HepG2 (cell line): ENCODE measurements around the gene BRD8. TPM values are rescaled to one million over a fixed set of nuclear protein-coding genes. Genes with fewer than 3 reads are reported as not detected.

Experiments used
- LRRFIP1 ChIP-seq: sonication (generic); formaldehyde crosslinking; conservative IDR thresholded peaks from 2 replicates; pipeline ENCODE4 v1.4.0; 2020; ENCODE audit warnings: missing genetic modification reagents
- MYNN ChIP-seq: sonication (generic); formaldehyde crosslinking; IDR thresholded peaks from 2 replicates; pipeline ENCODE4 v1.4.0; 2020; ENCODE audit warnings: mild to moderate bottlenecking, low read depth, missing genetic modification reagents
- SALL2 ChIP-seq: sonication (generic); formaldehyde crosslinking; IDR thresholded peaks from 2 replicates; pipeline ENCODE4 v1.8.1; 2023; ENCODE audit warnings: mild to moderate bottlenecking, missing genetic modification reagents, inconsistent platforms
- SMAD3 ChIP-seq: sonication (generic); formaldehyde crosslinking; IDR thresholded peaks from 2 replicates; pipeline ENCODE4 v1.4.0; 2020; ENCODE audit warnings: missing genetic modification reagents
- SP1 ChIP-seq, 2 experiments: fragments of 450-650 bp in 1 of 2; sonication (generic) in 1 of 2; formaldehyde crosslinking in 1 of 2; IDR thresholded peaks; 2 replicates each; pipeline versions ENCODE4 v1.4.0 to v1.6.1; 2016 to 2020; ENCODE audit warnings: missing genetic modification reagents in 1 of 2
- U2AF1 ChIP-seq: fragments of 200-400 bp; formaldehyde crosslinking; optimal IDR thresholded peaks from 2 replicates; pipeline ENCODE3; 2017; ENCODE audit warnings: mild to moderate bottlenecking, low read depth, low read length
- ZFP82 ChIP-seq: sonication (generic); formaldehyde crosslinking; IDR thresholded peaks from 2 replicates; pipeline ENCODE4 v1.5.1; 2020; ENCODE audit warnings: mild to moderate bottlenecking, missing genetic modification reagents, borderline replicate concordance
- ZNF230 ChIP-seq: sonication (generic); formaldehyde crosslinking; IDR thresholded peaks from 2 replicates; pipeline ENCODE4 v1.4.0; 2020; ENCODE audit warnings: mild to moderate bottlenecking, missing genetic modification reagents
- ZNF446 ChIP-seq: sonication (generic); formaldehyde crosslinking; IDR thresholded peaks from 2 replicates; pipeline ENCODE4 v1.5.0; 2020; ENCODE audit warnings: mild to moderate bottlenecking, missing genetic modification reagents
- ZNF510 ChIP-seq: sonication (generic); formaldehyde crosslinking; IDR thresholded peaks from 2 replicates; pipeline ENCODE4 v1.4.0; 2020; ENCODE audit warnings: low read depth, mild to moderate bottlenecking, missing genetic modification reagents
- ZNF670 ChIP-seq: sonication (generic); formaldehyde crosslinking; IDR thresholded peaks from 2 replicates; pipeline ENCODE4 v1.8.0; 2022; ENCODE audit warnings: mild to moderate bottlenecking, missing genetic modification reagents, borderline replicate concordance
- ZNF747 ChIP-seq: sonication (generic); formaldehyde crosslinking; IDR thresholded peaks from 2 replicates; pipeline ENCODE4 v1.8.1; 2023; ENCODE audit warnings: missing genetic modification reagents, mild to moderate bottlenecking, borderline replicate concordance
- ZNF773 ChIP-seq: sonication (generic); formaldehyde crosslinking; IDR thresholded peaks from 2 replicates; pipeline ENCODE4 v1.4.0; 2020; ENCODE audit warnings: missing genetic modification reagents, borderline replicate concordance
- polyA plus RNA-seq, 8 experiments: library from polyadenylated mRNA; depleted of rRNA in 3 of 8; stranded (reverse) in 7 of 8; unstranded in 1 of 8; fragments of >200 nt; fragmentation: Illumina TruSeq in 4 of 8; extraction: Trizol in 4 of 8; gene quantifications; 2 replicates each; pipeline versions ENCODE4 v1.2.1 to v1.2.3, GENCODE V29; 2011 to 2016; ENCODE audit warnings: low read depth in 4 of 8, missing spikeins in 1 of 8, mixed read lengths in 1 of 8; ENCODE audit not compliant: insufficient read depth in 1 of 8
- total RNA-seq, 5 experiments: library from RNA; depleted of rRNA; stranded (reverse); fragments of >200 nt; fragmentation: Illumina TruSeq; extraction: Trizol; gene quantifications; 2 replicates each; pipeline ENCODE4 v1.2.3, GENCODE V29; 2016; ENCODE audit warnings: low read depth in 1 of 5
- TF ChIP-seq, protein P1 (sequence below): sonication (generic); formaldehyde crosslinking; IDR thresholded peaks from 2 replicates; pipeline ENCODE4 v1.4.0; 2020; ENCODE audit warnings: mild to moderate bottlenecking, missing genetic modification reagents
- TF ChIP-seq, protein P2 (sequence below): sonication (generic); formaldehyde crosslinking; IDR thresholded peaks from 2 replicates; pipeline ENCODE4 v1.8.0; 2022; ENCODE audit warnings: missing genetic modification reagents, mild to moderate bottlenecking, inconsistent platforms, borderline replicate concordance
- TF ChIP-seq, protein P3 (sequence below): sonication (generic); formaldehyde crosslinking; IDR thresholded peaks from 2 replicates; pipeline ENCODE4 v1.4.0; 2020; ENCODE audit warnings: mild to moderate bottlenecking, low read depth, missing genetic modification reagents

BRD8 gene
- total and polyA plus RNA-seq, 2 of the 13 experiments (the other 11 are each of a cell fraction or from before 2014, with no cell fraction given): 62.5 to 71.1 TPM

DNA sequence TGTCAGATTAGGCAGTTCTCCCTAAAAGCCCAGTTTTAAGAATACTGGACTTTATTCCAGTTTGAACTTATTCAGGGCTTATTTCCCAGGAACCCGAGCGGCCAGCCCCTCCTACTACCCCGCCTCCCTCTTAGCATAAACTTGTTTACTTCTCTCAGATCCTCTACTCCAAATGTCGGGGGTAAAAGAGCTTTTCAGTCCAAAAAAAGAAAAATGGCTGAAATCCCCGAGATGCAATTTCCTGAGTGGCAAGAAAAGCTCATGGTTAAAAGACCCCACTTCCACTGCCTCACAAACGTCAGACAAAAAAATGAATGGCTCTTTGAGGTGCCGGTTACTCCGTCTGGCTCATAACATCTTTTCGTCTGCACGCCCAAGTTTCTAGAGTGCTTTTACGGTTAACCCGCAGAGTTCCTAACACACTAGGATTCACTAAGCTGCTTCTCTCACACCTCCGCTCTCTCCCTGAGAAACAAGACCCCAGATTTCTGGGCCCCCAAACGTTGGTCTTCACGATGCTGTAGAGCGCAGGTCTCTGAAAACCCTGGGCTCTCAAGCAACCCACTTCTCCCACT lies 402 bp downstream of the BRD8 start (continued):
- no peak for TF ChIP-seq LRRFIP1 (CRISPR knock-in tag)
- TF ChIP-seq SMAD3 (CRISPR knock-in tag): peak; percentile 43
- TF ChIP-seq, protein P1, sequence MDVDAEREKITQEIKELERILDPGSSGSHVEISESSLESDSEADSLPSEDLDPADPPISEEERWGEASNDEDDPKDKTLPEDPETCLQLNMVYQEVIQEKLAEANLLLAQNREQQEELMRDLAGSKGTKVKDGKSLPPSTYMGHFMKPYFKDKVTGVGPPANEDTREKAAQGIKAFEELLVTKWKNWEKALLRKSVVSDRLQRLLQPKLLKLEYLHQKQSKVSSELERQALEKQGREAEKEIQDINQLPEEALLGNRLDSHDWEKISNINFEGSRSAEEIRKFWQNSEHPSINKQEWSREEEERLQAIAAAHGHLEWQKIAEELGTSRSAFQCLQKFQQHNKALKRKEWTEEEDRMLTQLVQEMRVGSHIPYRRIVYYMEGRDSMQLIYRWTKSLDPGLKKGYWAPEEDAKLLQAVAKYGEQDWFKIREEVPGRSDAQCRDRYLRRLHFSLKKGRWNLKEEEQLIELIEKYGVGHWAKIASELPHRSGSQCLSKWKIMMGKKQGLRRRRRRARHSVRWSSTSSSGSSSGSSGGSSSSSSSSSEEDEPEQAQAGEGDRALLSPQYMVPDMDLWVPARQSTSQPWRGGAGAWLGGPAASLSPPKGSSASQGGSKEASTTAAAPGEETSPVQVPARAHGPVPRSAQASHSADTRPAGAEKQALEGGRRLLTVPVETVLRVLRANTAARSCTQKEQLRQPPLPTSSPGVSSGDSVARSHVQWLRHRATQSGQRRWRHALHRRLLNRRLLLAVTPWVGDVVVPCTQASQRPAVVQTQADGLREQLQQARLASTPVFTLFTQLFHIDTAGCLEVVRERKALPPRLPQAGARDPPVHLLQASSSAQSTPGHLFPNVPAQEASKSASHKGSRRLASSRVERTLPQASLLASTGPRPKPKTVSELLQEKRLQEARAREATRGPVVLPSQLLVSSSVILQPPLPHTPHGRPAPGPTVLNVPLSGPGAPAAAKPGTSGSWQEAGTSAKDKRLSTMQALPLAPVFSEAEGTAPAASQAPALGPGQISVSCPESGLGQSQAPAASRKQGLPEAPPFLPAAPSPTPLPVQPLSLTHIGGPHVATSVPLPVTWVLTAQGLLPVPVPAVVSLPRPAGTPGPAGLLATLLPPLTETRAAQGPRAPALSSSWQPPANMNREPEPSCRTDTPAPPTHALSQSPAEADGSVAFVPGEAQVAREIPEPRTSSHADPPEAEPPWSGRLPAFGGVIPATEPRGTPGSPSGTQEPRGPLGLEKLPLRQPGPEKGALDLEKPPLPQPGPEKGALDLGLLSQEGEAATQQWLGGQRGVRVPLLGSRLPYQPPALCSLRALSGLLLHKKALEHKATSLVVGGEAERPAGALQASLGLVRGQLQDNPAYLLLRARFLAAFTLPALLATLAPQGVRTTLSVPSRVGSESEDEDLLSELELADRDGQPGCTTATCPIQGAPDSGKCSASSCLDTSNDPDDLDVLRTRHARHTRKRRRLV: peak; percentile 91
- TF ChIP-seq, protein P2, sequence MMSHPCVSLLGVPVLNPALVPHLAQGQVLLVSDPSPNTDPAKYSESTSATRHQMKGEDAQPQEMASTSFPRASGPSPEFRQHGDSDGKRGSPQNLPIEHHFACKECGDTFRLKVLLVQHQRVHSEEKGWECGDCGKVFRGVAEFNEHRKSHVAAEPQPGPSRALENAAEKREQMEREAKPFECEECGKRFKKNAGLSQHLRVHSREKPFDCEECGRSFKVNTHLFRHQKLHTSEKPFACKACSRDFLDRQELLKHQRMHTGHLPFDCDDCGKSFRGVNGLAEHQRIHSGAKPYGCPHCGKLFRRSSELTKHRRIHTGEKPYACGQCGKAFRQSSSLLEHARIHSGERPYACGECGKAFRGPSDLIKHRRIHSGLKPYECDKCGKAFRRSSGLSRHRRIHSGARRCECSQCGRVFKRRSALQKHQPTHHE (CRISPR knock-in tag): no peak
- TF ChIP-seq, protein P3, sequence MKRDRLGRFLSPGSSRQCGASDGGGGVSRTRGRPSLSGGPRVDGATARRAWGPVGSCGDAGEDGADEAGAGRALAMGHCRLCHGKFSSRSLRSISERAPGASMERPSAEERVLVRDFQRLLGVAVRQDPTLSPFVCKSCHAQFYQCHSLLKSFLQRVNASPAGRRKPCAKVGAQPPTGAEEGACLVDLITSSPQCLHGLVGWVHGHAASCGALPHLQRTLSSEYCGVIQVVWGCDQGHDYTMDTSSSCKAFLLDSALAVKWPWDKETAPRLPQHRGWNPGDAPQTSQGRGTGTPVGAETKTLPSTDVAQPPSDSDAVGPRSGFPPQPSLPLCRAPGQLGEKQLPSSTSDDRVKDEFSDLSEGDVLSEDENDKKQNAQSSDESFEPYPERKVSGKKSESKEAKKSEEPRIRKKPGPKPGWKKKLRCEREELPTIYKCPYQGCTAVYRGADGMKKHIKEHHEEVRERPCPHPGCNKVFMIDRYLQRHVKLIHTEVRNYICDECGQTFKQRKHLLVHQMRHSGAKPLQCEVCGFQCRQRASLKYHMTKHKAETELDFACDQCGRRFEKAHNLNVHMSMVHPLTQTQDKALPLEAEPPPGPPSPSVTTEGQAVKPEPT (CRISPR knock-in tag): peak; percentile 50; the same call in 1 of the 2 replicates
- TF ChIP-seq ZNF747: peak; percentile 4; the same call in 1 of the 2 replicates
- peak; percentile 24; the same call in 1 of the 2 replicates for TF ChIP-seq MYNN
- TF ChIP-seq ZNF773: peak; percentile 45; the same call in 1 of the 2 replicates
- TF ChIP-seq SP1 (IDR thresholded peaks at IDR 0.05): no peak
- TF ChIP-seq SP1 (CRISPR knock-in tag; IDR thresholded peaks at IDR 0.05): 0 out of 2 replicates have a peak, but pooled peaks have one; percentile 45
- peak; percentile 75; the same call in 1 of the 2 replicates for TF ChIP-seq ZFP82
- 0 out of 2 replicates have a peak, but pooled peaks have one; percentile 21 for TF ChIP-seq ZNF670
- peak; percentile 40; the same call in 1 of the 2 replicates for TF ChIP-seq ZNF510 (CRISPR knock-in tag)
- peak; percentile 62; the same call in 1 of the 2 replicates for TF ChIP-seq ZNF230
- TF ChIP-seq ZNF446 (CRISPR knock-in tag): 0 out of 2 replicates have a peak, but pooled peaks have one; percentile 43
- TF ChIP-seq SALL2: peak; percentile 68; the same call in 1 of the 2 replicates
- no peak for TF ChIP-seq U2AF1
